Panc1 (cell line): ENCODE measurements around the gene CYP3A4.
"Not testable (repeated sequence)": the region's sequence is repeated elsewhere in the genome, so short reads cannot be mapped to it uniquely, and the experiment has no call there.

ENCODE experiments used
- POLR2AphosphoS5 ChIP-seq: IDR thresholded peaks from 2 replicates; pipeline ENCODE4 v1.6.1; 2012; ENCODE audit warnings: mild to moderate bottlenecking, low read depth, low read length, moderate library complexity
- SIN3A ChIP-seq: IDR thresholded peaks from 2 replicates; pipeline ENCODE4 v1.6.1; 2012; ENCODE audit warnings: low read depth, mild to moderate bottlenecking, low read length, moderate library complexity, borderline replicate concordance; ENCODE audit not compliant: insufficient read depth
- TCF7L2 ChIP-seq: IDR thresholded peaks from 2 replicates; pipeline ENCODE4 v1.6.1; 2011; ENCODE audit warnings: mild to moderate bottlenecking, low read depth, low read length, inconsistent platforms
- TF ChIP-seq, protein P1 (sequence below), 2 experiments: IDR thresholded peaks; 2 replicates each; pipeline ENCODE4 v1.6.1; 2011 to 2012; ENCODE audit warnings: low read depth in 2 of 2, control low read depth in 1 of 2, low read length in 1 of 2, mild to moderate bottlenecking in 1 of 2, moderate library complexity in 1 of 2; ENCODE audit not compliant: insufficient read depth in 1 of 2
- TF ChIP-seq, protein P2 (sequence below): fragments of 450-650 bp; IDR thresholded peaks from 2 replicates; pipeline ENCODE4 v1.5.1; 2017; ENCODE audit warnings: mild to moderate bottlenecking

DNA sequence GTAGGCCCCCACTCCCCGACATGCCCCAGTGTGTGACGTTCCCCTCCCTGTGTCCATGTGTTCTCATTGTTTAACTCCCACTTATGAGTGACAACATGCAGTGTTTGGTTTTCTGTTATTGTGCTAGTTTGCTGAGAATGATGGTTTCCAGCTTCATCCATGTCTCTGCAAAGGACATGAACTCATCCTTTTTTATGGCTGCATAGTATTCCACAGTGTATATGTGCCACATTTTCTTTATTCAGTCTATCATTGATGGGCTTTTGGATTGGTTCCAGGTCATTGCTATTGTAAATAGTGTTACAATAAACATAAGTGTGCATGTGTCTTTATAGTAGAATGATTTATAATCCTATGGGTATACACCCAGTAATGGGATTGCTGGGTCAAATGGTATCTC lies 11.9 kb upstream of the CYP3A4 start:
- TF ChIP-seq, protein P1, sequence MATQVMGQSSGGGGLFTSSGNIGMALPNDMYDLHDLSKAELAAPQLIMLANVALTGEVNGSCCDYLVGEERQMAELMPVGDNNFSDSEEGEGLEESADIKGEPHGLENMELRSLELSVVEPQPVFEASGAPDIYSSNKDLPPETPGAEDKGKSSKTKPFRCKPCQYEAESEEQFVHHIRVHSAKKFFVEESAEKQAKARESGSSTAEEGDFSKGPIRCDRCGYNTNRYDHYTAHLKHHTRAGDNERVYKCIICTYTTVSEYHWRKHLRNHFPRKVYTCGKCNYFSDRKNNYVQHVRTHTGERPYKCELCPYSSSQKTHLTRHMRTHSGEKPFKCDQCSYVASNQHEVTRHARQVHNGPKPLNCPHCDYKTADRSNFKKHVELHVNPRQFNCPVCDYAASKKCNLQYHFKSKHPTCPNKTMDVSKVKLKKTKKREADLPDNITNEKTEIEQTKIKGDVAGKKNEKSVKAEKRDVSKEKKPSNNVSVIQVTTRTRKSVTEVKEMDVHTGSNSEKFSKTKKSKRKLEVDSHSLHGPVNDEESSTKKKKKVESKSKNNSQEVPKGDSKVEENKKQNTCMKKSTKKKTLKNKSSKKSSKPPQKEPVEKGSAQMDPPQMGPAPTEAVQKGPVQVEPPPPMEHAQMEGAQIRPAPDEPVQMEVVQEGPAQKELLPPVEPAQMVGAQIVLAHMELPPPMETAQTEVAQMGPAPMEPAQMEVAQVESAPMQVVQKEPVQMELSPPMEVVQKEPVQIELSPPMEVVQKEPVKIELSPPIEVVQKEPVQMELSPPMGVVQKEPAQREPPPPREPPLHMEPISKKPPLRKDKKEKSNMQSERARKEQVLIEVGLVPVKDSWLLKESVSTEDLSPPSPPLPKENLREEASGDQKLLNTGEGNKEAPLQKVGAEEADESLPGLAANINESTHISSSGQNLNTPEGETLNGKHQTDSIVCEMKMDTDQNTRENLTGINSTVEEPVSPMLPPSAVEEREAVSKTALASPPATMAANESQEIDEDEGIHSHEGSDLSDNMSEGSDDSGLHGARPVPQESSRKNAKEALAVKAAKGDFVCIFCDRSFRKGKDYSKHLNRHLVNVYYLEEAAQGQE (IDR thresholded peaks at IDR 0.05; ENCODE audit: insufficient read depth in 1 of 2, low read depth in 2 of 2, low read length in 1 of 2), result not testable (repeated sequence)
- not testable (repeated sequence) for TF ChIP-seq POLR2AphosphoS5, SIN3A, TCF7L2
- TF ChIP-seq, protein P2, sequence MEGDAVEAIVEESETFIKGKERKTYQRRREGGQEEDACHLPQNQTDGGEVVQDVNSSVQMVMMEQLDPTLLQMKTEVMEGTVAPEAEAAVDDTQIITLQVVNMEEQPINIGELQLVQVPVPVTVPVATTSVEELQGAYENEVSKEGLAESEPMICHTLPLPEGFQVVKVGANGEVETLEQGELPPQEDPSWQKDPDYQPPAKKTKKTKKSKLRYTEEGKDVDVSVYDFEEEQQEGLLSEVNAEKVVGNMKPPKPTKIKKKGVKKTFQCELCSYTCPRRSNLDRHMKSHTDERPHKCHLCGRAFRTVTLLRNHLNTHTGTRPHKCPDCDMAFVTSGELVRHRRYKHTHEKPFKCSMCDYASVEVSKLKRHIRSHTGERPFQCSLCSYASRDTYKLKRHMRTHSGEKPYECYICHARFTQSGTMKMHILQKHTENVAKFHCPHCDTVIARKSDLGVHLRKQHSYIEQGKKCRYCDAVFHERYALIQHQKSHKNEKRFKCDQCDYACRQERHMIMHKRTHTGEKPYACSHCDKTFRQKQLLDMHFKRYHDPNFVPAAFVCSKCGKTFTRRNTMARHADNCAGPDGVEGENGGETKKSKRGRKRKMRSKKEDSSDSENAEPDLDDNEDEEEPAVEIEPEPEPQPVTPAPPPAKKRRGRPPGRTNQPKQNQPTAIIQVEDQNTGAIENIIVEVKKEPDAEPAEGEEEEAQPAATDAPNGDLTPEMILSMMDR, result not testable (repeated sequence)
